Lower lobe of right lung (tissue), 2 donors: ENCODE data around the gene SPATA31C2. TPM values are rescaled to one million over a fixed set of nuclear protein-coding genes. Genes with fewer than 3 reads are reported as not detected.

Experiments used
- ATAC-seq, 2 donors: fragments of 200-7000 bp; cut with Tn5 transposase; one replicate each; pipeline ENCODE4 v1.9.1; 2020 to 2022; ENCODE audit warnings: mild to moderate bottlenecking in 2 of 2, moderate library complexity in 2 of 2
- DNase-seq: peaks from one replicate; pipeline ENCODE4 v3.0.0-alpha.2; 2020
- H3K27ac ChIP-seq: fragments of 200-600 bp; one replicate; pipeline ENCODE4 v1.8.0; 2022
- H3K27me3 ChIP-seq: fragments of 200-600 bp; one replicate; pipeline ENCODE4 v1.8.0; 2022; ENCODE audit warnings: low read depth
- H3K36me3 ChIP-seq: fragments of 200-600 bp; one replicate; pipeline ENCODE4 v1.8.0; 2022; ENCODE audit warnings: mild to moderate bottlenecking
- H3K4me1 ChIP-seq: fragments of 200-600 bp; one replicate; pipeline ENCODE4 v1.8.0; 2022
- H3K4me3 ChIP-seq: fragments of 200-600 bp; one replicate; pipeline ENCODE4 v1.8.0; 2022; ENCODE audit warnings: mild to moderate bottlenecking
- H3K9me3 ChIP-seq: fragments of 200-600 bp; one replicate; pipeline ENCODE4 v1.8.0; 2022
- intact Hi-C: fragments of 100-400 bp; cut with DNase I; formaldehyde crosslinking; loops from one replicate; pipeline ENCODE4 v1.11.0; 2022
- total RNA-seq: library from RNA; stranded (reverse); fragmentation: NEBNext Ultra II Directional; extraction: Animal tissue kit (Norgen Biotek cat#: 25700); gene quantifications from one replicate; pipeline ENCODE4 v1.2.1, GENCODE V29; 2021
- TF ChIP-seq, protein P1 (sequence below): fragments of 200-600 bp; IDR thresholded peaks from one replicate; pipeline ENCODE4 v1.8.0; 2022; ENCODE audit warnings: antibody characterized with exemption, mild to moderate bottlenecking
- donor health status: DM: no; HTN: yes; CAD: no; lungs with severe emphysema.

SPATA31C2 gene
- total RNA-seq, 1 donor from 2014 or later = not detected

DNA sequence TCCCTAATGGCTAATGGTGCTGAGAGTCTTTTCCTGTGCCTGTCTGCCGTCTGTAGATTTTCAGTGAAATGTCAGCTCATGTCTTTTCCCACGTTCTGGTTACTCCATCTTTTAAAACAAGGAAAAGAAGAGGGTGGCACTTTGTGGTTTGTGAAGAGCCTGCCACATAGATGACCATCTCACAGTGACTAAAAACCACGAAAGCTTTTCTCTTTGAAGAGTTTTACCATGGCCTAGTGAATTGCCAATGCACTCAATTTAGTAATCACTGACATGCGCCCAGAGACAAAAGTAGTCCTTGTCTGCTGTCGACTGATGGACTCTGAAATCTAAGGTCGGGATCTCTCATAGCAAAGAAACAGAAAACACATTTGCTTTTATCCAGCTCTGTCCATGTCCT is 50.4 kb downstream of the SPATA31C2 start:
- DNase-seq (no peak), ATAC-seq (no peak)
- intact Hi-C loops = no loop called here
- H3K27me3 ChIP-seq = no peaks in the 10 kb centered on the region
- no peaks in the 10 kb centered on the region for H3K9me3 ChIP-seq
- H3K4me1 ChIP-seq = no peaks in the 10 kb centered on the region
- H3K36me3 ChIP-seq = no peaks in the 10 kb centered on the region
- no peak overlapping the region for H3K4me3 ChIP-seq
- TF ChIP-seq, protein P1, sequence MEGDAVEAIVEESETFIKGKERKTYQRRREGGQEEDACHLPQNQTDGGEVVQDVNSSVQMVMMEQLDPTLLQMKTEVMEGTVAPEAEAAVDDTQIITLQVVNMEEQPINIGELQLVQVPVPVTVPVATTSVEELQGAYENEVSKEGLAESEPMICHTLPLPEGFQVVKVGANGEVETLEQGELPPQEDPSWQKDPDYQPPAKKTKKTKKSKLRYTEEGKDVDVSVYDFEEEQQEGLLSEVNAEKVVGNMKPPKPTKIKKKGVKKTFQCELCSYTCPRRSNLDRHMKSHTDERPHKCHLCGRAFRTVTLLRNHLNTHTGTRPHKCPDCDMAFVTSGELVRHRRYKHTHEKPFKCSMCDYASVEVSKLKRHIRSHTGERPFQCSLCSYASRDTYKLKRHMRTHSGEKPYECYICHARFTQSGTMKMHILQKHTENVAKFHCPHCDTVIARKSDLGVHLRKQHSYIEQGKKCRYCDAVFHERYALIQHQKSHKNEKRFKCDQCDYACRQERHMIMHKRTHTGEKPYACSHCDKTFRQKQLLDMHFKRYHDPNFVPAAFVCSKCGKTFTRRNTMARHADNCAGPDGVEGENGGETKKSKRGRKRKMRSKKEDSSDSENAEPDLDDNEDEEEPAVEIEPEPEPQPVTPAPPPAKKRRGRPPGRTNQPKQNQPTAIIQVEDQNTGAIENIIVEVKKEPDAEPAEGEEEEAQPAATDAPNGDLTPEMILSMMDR = no peak
- H3K27ac ChIP-seq = no peak overlapping the region

DNA sequence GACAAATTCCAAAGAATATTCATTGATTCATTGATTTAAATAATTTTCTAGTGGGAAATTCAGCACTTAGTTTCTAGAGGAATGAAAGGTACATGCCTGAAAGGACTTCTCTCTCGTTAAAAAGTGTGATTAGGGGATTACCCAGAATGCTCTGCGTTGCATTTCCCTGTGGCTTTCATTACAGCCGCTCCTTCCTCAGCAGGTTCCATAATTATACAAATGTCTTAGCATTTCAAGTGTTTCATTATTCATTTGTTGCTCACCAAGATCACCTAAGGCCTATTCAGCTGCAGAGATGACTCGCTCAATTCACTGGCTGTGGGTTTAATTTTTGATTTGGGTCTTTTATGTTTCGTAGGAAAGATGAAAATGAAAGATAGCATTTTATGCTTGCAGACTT is 52.8 kb downstream of the SPATA31C2 start:
- no peak overlapping the region for H3K27ac ChIP-seq
- no peaks in the 10 kb centered on the region for H3K27me3 ChIP-seq
- no peaks in the 10 kb centered on the region for H3K4me1 ChIP-seq
- H3K9me3 ChIP-seq = no peaks in the 10 kb centered on the region
- no peak overlapping the region for H3K4me3 ChIP-seq
- intact Hi-C loops = no loop called here
- TF ChIP-seq, protein P1 = no peak
- ATAC-seq = no peak
- H3K36me3 ChIP-seq = no peaks in the 10 kb centered on the region
- no peak for DNase-seq

DNA sequence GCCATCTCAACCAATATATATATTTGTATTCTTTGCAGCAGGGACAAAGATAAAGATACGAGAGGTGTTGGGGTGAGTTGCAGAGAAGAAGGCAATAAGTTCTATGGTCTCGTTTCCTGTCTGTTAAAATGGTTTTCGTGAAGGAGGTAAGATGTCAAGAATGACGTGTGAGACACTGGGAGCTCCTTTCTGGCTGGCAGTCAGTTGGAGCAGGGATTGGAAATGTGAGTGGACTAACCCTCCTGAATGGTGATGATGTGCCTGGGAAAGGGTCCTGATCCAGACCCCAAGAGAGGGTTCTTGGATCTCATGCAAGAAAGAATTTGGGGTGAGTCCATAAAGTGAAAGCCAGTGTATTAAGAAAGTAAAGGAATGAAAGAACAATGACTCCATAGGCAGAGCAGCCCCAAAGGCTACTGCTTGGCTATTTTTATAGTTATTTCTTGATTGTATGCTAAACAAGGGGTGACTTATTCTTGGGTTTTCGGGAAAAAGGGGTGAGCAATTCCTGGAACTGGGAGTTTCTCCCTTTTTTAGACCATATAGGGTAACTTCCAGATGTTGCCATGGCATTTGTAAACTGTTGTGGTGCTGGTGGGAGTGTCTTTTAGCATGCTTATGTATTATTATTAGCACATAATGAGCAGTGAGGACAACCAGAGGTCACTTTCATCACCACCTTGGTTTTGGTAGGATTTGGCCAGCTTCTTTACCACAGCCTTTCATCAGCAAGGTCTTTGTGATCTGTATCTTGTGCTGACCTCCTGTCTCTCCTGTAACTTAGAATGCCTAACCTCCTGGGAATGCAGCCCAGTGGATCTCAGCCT is 53.7 kb downstream of the SPATA31C2 start:
- no peaks in the 10 kb centered on the region for H3K9me3 ChIP-seq
- no peak for ATAC-seq
- H3K27ac ChIP-seq = no peak overlapping the region
- TF ChIP-seq, protein P1 = no peak
- no peaks in the 10 kb centered on the region for H3K27me3 ChIP-seq
- no peaks in the 10 kb centered on the region for H3K4me1 ChIP-seq
- no peak overlapping the region for H3K4me3 ChIP-seq
- no peaks in the 10 kb centered on the region for H3K36me3 ChIP-seq
- DNase-seq = no peak
- intact Hi-C loops = no loop called here

Other genes starting within 250 kb of the SPATA31C2 start
- not detected for gene SPATA31C1, start 220.5 kb downstream of the SPATA31C2 start, total RNA-seq
- gene CDK20, start 163.9 kb downstream of the SPATA31C2 start, total RNA-seq = 7.1 TPM
- gene SPIN1, start 250.0 kb upstream of the SPATA31C2 start, total RNA-seq = 59.5 TPM